GM18909 (cell line): ENCODE results near the gene CEP41.
"Not testable (repeated sequence)": the region's sequence is repeated elsewhere in the genome, so short reads cannot be mapped to it uniquely, and the experiment has no call there.

ENCODE experiments used
- ATAC-seq: cut with Tn5 transposase; IDR thresholded peaks from one replicate; pipeline ENCODE4 v1.9.1; 2021; ENCODE audit warnings: mild to moderate bottlenecking; ENCODE audit not compliant: unreplicated experiment, poor library complexity

Gene CEP41

GRCh38 chr7:130377178-130377577 lies 63.6 kb downstream of the CEP41 start:
- ATAC-seq: no peak

GRCh38 chr7:130376461-130376860 lies 64.4 kb downstream of the CEP41 start:
- not testable (repeated sequence) for ATAC-seq

- no peak for ATAC-seq
These were observed 66.3 kb downstream of the CEP41 start for GRCh38 chr7:130374507-130374906.

- ATAC-seq: no peak
These were observed 68.2 kb downstream of the CEP41 start for GRCh38 chr7:130372402-130373165.

GRCh38 chr7:130371046-130371445 lies 69.8 kb downstream of the CEP41 start:
- no peak for ATAC-seq

GRCh38 chr7:130369831-130370550 lies 70.8 kb downstream of the CEP41 start:
- no peak for ATAC-seq

- no peak for ATAC-seq
These were observed 71.6 kb downstream of the CEP41 start for GRCh38 chr7:130369110-130369711.

- ATAC-seq: no peak
These were observed 72.7 kb downstream of the CEP41 start for GRCh38 chr7:130367836-130368746.

GRCh38 chr7:130367088-130367755 lies 73.6 kb downstream of the CEP41 start:
- ATAC-seq: no peak

GRCh38 chr7:130366564-130366963 lies 74.3 kb downstream of the CEP41 start:
- ATAC-seq: no peak

GRCh38 chr7:130365511-130366441 lies 75.0 kb downstream of the CEP41 start:
- no peak for ATAC-seq

GRCh38 chr7:130365088-130365487 lies 75.7 kb downstream of the CEP41 start:
- ATAC-seq: no peak

GRCh38 chr7:130364451-130364850 lies 76.4 kb downstream of the CEP41 start:
- no peak for ATAC-seq

- no peak for ATAC-seq
These were observed 77.6 kb downstream of the CEP41 start for GRCh38 chr7:130363026-130363847.

- no peak for ATAC-seq
These were observed 78.5 kb downstream of the CEP41 start for GRCh38 chr7:130362251-130362816.

GRCh38 chr7:130361681-130362080 lies 79.1 kb downstream of the CEP41 start:
- no peak for ATAC-seq

GRCh38 chr7:130360518-130360917 lies 80.3 kb downstream of the CEP41 start:
- no peak for ATAC-seq
